Activated T-helper 2 cell treated with anti-CD3 and anti-CD28 coated beads, Interferon-gamma antibody, Interleukin-2, Interleukin-4, amounts not matched to agents 10 μg/mL and 5 μg/mL and 100 μg/mL, durations not matched to agents 14 hours and 24 hours and 36 hours (primary cell): Measurements from ENCODE around the gene KLF12. TPM values are rescaled to one million over a fixed set of nuclear protein-coding genes. Genes with fewer than 3 reads are reported as not detected.

ENCODE experiments used
- DNase-seq: peaks from one replicate; pipeline ENCODE4 v3.0.0; 2021; ENCODE audit warnings: low spot score
- H3K27ac Mint-ChIP-seq: one replicate; pipeline ENCODE4 v1.8.0; 2021; ENCODE audit warnings: mixed read lengths
- H3K27me3 Mint-ChIP-seq: one replicate; pipeline ENCODE4 v1.8.0; 2021; ENCODE audit warnings: low read depth, mixed read lengths
- H3K36me3 Mint-ChIP-seq: one replicate; pipeline ENCODE4 v1.8.0; 2021; ENCODE audit warnings: low read depth, mixed read lengths
- H3K4me1 Mint-ChIP-seq: one replicate; pipeline ENCODE4 v1.8.0; 2021; ENCODE audit warnings: low read depth, mixed read lengths
- H3K4me3 Mint-ChIP-seq: one replicate; pipeline ENCODE4 v1.8.0; 2021; ENCODE audit warnings: low read depth, mild to moderate bottlenecking, moderate library complexity, mixed read lengths
- H3K9me3 Mint-ChIP-seq: one replicate; pipeline ENCODE4 v1.8.0; 2021; ENCODE audit warnings: mixed read lengths
- intact Hi-C: fragments of 100-400 bp; cut with micrococcal nuclease; formaldehyde crosslinking; loops from one replicate; pipeline ENCODE4 v1.15.1; 2023
- total RNA-seq: library from RNA; stranded (reverse); gene quantifications from 2 replicates; pipeline ENCODE4 v1.2.3, GENCODE V29; 2022

KLF12 gene
- total RNA-seq, 1 donor from 2014 or later, result 23.3 TPM

- no peak for DNase-seq
- H3K4me1 Mint-ChIP-seq, result peaks cover 5% of the 10 kb centered on the region
- H3K36me3 Mint-ChIP-seq, result no peaks in the 10 kb centered on the region
- H3K4me3 Mint-ChIP-seq, result no peak overlapping the region
- no peak overlapping the region for H3K27ac Mint-ChIP-seq
- H3K27me3 Mint-ChIP-seq, result peaks cover 20% of the 10 kb centered on the region
- intact Hi-C loops, result no loop called here
- no peaks in the 10 kb centered on the region for H3K9me3 Mint-ChIP-seq
Observed at GRCh38 chr13:74153316-74153715, 19.1 kb upstream of the KLF12 start.

DNA sequence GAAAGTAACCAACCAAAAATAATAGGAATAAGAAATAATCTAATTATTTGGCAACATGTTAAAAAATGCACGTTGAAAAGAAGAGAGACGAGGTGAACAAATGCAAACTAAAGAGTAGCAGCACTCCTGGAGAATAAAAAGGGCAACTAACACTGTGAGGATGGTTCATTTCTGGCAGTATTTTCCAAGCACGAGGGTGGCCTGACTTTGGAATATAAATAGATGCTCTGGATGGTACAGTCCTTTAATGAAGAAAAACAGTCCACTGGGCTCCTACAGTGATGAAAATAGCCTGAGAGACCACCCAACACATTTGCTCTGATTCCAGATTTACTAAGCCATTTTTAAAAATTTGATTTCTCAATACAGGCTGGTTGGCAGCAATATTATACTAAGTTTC is 17.7 kb upstream of the KLF12 start:
- H3K36me3 Mint-ChIP-seq, result no peaks in the 10 kb centered on the region
- H3K9me3 Mint-ChIP-seq, result no peaks in the 10 kb centered on the region
- H3K4me3 Mint-ChIP-seq, result no peak overlapping the region
- H3K27ac Mint-ChIP-seq, result no peak overlapping the region
- H3K27me3 Mint-ChIP-seq, result peaks cover 24% of the 10 kb centered on the region
- intact Hi-C loops, result no loop called here
- peaks cover 4% of the 10 kb centered on the region for H3K4me1 Mint-ChIP-seq
- no peak for DNase-seq

DNA sequence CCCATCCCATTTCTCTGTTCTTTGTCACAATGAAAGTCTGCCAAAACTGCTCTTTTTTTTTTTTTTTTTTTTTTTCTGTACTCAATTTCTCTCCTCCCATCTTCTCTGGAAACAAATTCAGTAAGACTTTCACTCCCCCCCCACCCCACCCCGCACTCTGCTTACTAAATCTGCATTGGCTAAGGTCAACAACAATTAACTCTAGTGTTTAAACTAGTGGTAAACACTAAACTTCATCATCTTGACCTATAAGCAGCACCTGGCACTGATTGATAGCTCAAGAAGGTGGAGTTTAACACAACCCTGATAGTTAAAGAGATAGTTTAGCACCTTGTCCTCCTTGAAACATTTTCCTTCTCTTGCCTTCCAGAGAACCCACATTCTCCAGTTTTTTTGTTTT is 14.1 kb upstream of the KLF12 start:
- Mint-ChIP-seq H3K36me3 (no peaks in the 10 kb centered on the region), H3K9me3 (no peaks in the 10 kb centered on the region), H3K27me3 (peaks cover 20% of the 10 kb centered on the region), H3K4me3 (no peak overlapping the region), H3K4me1 (no peaks in the 10 kb centered on the region), H3K27ac (no peak overlapping the region)
- DNase-seq, result no peak
- intact Hi-C loops, result no loop called here

DNA sequence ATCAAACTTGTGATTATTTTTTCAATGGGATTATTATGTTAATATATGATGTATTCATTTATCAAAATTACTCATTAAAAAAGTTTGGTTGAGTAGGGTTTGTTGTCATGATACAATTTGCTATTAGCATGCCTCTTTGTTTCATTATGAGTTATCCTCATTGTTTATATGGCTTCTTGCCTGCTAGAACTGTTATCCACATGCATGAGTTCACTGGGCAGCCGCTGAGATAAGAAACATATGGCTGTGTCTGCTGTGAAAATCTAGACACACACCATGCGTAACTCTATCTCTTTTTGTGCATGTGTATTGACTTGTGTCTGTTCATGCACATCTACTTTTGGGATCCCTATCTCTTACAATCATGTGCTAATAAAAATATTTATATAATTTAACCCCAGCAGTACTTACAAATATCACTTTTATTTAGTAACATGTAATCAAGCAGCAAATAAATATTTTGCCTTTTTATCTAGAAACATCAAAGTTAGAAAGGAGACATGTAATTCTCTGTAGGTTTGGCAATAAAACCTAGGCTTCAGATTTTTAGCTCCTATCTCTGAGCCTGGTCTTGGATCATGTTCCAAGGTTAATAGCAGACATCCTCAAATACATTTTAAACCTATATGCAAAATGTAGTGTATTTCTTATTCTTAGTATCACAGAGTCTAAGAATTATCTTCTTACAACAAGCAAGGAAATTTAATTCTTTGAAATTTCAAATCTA is 11.2 kb upstream of the KLF12 start:
- DNase-seq, result no peak
- Mint-ChIP-seq H3K27ac (no peak overlapping the region), H3K4me3 (no peak overlapping the region), H3K9me3 (no peaks in the 10 kb centered on the region), H3K27me3 (peaks cover 30% of the 10 kb centered on the region), H3K4me1 (no peaks in the 10 kb centered on the region), H3K36me3 (no peaks in the 10 kb centered on the region)
- intact Hi-C loops, result no loop called here

- no peak for DNase-seq
- Mint-ChIP-seq H3K27ac (no peak overlapping the region), H3K9me3 (no peaks in the 10 kb centered on the region), H3K4me3 (no peak overlapping the region), H3K27me3 (peaks cover 24% of the 10 kb centered on the region), H3K4me1 (no peaks in the 10 kb centered on the region), H3K36me3 (no peaks in the 10 kb centered on the region)
- intact Hi-C loops, result no loop called here
Observed at GRCh38 chr13:74144269-74144668, 10.1 kb upstream of the KLF12 start.

DNA sequence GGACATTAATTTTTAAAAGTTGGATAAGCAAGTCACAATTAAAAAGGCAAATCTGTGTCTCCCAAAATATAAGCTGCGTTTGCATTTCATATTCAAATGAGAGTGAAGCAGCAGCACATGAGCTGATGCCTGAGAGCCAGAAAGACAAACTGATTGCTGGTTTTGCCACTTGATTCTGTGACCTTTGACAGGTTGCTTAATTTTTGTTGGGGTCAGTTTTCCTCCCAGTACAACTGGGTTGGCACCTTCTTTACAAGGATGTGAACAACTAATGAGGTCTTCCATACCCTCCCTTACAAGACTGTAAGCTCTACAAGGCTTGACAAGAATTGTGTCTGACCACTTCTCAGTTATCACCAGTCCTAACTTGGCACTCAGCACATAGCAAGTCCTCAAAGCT is 8.1 kb upstream of the KLF12 start:
- no peak for DNase-seq
- H3K27me3 Mint-ChIP-seq, result peaks cover 30% of the 10 kb centered on the region
- H3K27ac Mint-ChIP-seq, result no peak overlapping the region
- no peaks in the 10 kb centered on the region for H3K36me3 Mint-ChIP-seq
- intact Hi-C loops, result no loop called here
- H3K4me3 Mint-ChIP-seq, result no peak overlapping the region
- H3K4me1 Mint-ChIP-seq, result no peaks in the 10 kb centered on the region
- no peaks in the 10 kb centered on the region for H3K9me3 Mint-ChIP-seq

DNA sequence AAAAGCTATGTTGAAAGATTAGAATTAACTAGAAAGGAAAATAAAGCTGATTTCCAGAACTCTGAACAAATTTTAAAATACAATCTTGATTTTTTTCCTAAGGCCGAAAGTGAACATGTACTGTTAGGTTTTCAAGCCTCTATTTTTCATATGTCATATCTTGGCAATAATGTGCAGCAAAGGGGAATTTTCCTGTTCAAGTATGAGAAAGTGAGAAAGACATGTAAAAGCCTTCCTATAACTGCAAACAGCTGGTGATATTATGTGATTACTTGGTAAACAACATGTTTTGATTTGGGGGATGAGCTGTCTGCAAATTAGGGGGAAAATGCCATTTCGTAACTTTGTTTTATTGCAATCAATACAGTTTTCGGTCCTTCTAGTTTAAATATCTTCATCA is 4.0 kb upstream of the KLF12 start:
- no peak for DNase-seq
- no peak overlapping the region for H3K4me3 Mint-ChIP-seq
- H3K27me3 Mint-ChIP-seq, result peaks cover 28% of the 10 kb centered on the region
- H3K9me3 Mint-ChIP-seq, result no peaks in the 10 kb centered on the region
- peaks cover 6% of the 10 kb centered on the region for H3K36me3 Mint-ChIP-seq
- no peak overlapping the region for H3K27ac Mint-ChIP-seq
- no peaks in the 10 kb centered on the region for H3K4me1 Mint-ChIP-seq
- intact Hi-C loops, result loop anchor here (10.0 kb wide), 2 partner anchors 1187 to 1227 kb away; no protein-coding TSS in a partner anchor

- intact Hi-C loops, result loop anchor here (10.0 kb wide), 2 partner anchors 1189 to 1229 kb away; no protein-coding TSS in a partner anchor
- Mint-ChIP-seq H3K9me3 (no peaks in the 10 kb centered on the region), H3K4me1 (peaks cover 11% of the 10 kb centered on the region), H3K4me3 (no peak overlapping the region), H3K27ac (no peak overlapping the region), H3K27me3 (peaks cover 16% of the 10 kb centered on the region), H3K36me3 (peaks cover 14% of the 10 kb centered on the region)
- DNase-seq, result peak; percentile 13
Observed at GRCh38 chr13:74136084-74136658, 2.0 kb upstream of the KLF12 start.

DNA sequence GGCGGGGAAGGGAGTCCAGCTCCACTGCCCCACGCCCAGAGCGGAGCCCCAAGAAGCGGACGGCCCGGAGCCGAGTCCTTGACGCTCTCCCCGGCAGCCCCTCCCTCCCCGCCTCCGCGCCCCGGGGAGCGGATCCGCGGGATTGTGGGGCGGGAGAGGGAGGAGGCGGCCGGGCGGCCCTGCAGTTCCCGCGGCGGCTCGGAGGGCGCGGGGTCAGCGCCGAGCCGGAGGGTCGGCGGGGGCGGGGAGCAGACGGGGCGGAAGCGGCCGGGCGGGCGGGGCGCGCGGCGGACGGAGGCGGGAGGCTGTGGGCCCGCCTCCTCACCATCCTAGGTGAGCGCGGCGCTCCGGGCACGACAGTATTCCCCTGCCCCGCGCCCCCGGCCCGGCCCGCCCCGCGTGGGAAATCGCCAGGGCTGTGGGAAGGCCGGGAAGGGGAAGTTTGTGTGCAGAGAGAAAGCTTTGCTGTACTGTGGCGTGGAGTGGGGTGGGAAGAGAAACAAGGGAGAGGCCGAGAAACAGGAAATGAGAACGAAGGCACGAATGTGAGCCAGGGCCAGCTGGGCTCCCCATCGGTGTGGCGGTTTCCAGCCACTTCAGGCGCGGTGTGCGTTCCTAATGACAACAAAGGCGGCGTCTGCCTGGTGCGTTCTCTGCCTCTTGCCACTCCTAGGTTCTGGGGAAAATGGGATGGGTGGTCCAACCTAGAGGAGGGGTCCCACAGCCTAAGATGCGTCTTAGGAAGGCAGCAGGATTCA is 1.3 kb upstream of the KLF12 start:
- H3K4me3 Mint-ChIP-seq, result peak overlapping the region; percentile 79
- intact Hi-C loops, result loop anchor here (1.0 to 10.0 kb wide), 7 partner anchors 45 to 1229 kb away; no protein-coding TSS in a partner anchor
- H3K9me3 Mint-ChIP-seq, result no peaks in the 10 kb centered on the region
- peaks cover 17% of the 10 kb centered on the region for H3K4me1 Mint-ChIP-seq
- no peak overlapping the region for H3K27ac Mint-ChIP-seq
- H3K36me3 Mint-ChIP-seq, result peaks cover 14% of the 10 kb centered on the region
- DNase-seq, result peak; percentile 57
- H3K27me3 Mint-ChIP-seq, result peaks cover 13% of the 10 kb centered on the region

DNA sequence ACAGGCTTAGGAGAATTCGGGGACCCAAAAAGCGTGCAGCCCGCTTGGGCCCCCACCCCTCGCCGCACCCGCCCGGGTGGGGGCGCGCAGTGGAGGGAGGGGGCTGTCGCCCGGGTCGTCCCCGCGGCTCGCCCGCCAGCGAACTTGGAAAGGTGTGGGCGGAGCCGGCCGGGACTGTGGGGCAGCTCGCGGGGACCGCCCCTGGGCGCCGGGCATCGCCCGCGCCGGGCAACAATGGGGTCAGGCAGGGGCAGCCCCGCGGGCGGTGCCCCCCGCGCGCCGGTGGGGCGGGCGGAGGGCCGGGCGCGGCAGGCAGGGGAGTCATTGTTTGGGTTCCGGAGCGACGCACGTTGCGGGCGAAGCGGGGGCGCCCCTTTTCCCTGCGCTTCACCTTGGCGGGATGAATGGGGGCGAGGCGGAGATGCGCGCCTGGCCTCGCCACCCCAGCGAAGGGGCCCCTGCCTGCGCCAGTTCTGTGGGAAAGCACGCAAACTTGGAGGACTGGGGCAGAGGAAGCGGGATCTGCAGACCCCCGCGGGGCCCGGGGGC is 647 bp upstream of the KLF12 start:
- Mint-ChIP-seq H3K27ac (peak overlapping the region; percentile 74), H3K4me1 (peaks cover 24% of the 10 kb centered on the region), H3K9me3 (no peaks in the 10 kb centered on the region), H3K4me3 (peak overlapping the region; percentile 79), H3K36me3 (peaks cover 14% of the 10 kb centered on the region), H3K27me3 (peaks cover 13% of the 10 kb centered on the region)
- peak; percentile 50 for DNase-seq
- intact Hi-C loops, result loop anchor here (1.0 to 10.0 kb wide), 11 partner anchors 44 to 1353 kb away; partner anchors contain the start of genes DIS3, KLF5 and PIBF1

GRCh38 chr13:74133657-74134201 is 475 bp downstream of the KLF12 start:
- no peaks in the 10 kb centered on the region for H3K9me3 Mint-ChIP-seq
- intact Hi-C loops, result loop anchor here (1.0 to 10.0 kb wide), 12 partner anchors 43 to 1351 kb away; partner anchors contain the start of genes DIS3, KLF5 and PIBF1
- H3K27ac Mint-ChIP-seq, result peak overlapping the region; percentile 99
- DNase-seq, result peak; percentile 82
- peak overlapping the region; percentile 97 for H3K4me3 Mint-ChIP-seq
- H3K27me3 Mint-ChIP-seq, result peaks cover 8% of the 10 kb centered on the region
- peaks cover 14% of the 10 kb centered on the region for H3K36me3 Mint-ChIP-seq
- H3K4me1 Mint-ChIP-seq, result peaks cover 32% of the 10 kb centered on the region
